Measurements from ENCODE around the gene PYHIN1. TPM values are rescaled to one million over a fixed set of nuclear protein-coding genes. Genes with fewer than 3 reads are reported as not detected.

Gene PYHIN1
- total RNA-seq = not detected

DNA sequence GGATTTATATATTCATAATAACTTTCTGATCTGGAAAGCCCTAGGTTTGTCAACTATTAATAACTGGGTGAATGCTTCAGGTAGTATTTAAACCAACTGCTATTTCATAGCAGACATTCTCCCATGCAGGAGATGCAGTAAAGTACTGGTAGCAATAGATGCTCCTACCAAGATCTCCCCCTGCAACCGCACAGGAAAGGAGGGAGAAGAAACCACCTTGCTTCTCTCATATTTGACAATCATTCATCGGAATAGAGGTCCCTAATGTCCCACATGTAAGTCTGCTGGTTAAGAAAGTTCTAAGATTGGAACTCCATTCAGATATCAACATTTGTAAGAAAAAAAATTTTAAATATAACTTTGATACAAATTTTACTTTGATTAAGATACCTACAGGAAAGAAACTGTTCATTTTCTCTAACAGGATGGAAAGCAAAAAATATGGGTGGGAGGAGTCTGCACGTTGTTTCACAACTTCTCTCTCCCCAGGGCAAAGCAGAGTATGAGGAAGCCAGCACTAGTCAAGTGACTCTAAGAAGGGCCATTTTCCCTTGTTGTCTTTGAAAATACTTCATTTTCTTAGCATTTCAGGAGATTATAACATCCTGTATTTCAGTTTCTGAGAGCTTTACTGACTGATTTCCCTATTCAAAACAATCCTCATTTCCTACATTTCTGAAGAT lies at the start of gene PYHIN1:
Gene PYHIN1, plus strand, starts transcription at position 498 of the 683 bp plus-strand sequence. CDS start 5,359 bp downstream, outside the sequence.
- peak within 1 kb of the TSS; percentile 42 for H3K27ac ChIP-seq (ENCODE audit: low read depth, low read length)
- no peak within 1 kb of the TSS for H3K4me3 ChIP-seq (ENCODE audit: low read length in 3 of 3)
- no peaks in the 10 kb centered on the region for H3K4me1 ChIP-seq (ENCODE audit: control insufficient read depth in 3 of 3, insufficient read depth in 3 of 3, low read length in 3 of 3)

DNA sequence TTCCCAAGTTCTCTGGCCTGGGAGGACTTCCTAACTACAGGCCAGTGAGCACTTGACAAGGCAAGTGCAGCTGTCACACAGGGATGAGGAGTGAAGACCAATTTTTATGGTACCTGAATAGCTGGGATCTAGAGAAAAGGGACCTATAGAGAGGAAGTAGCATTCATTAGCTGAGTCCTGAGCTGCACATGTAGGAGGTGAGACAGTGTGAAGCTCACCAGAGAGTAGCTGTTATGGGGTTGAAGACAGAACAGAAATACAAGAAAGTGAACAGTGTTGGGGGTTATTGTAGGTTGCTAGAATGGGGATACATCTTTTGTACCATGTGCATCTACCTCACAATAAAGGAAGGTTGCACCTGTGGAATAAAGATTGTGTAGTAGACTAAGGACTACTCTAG lies 37.7 kb upstream of the PYHIN1 start:
- Histone ChIP-seq H3K9ac (ENCODE audit: low read depth in 1 of 3, low read length in 3 of 3) (no peak overlapping the region), H3K4me1 (ENCODE audit: control insufficient read depth in 3 of 3, insufficient read depth in 3 of 3, low read length in 3 of 3) (no peaks in the 10 kb centered on the region), H3K27me3 (ENCODE audit: control insufficient read depth in 3 of 3, insufficient read depth in 3 of 3, low read length in 3 of 3) (no peaks in the 10 kb centered on the region), H3K36me3 (ENCODE audit: control insufficient read depth in 3 of 3, insufficient read depth in 3 of 3, low read length in 3 of 3) (no peaks in the 10 kb centered on the region), H3K9me3 (ENCODE audit: control insufficient read depth in 3 of 3, low read length in 3 of 3) (no peaks in the 10 kb centered on the region), H3K4me3 (ENCODE audit: low read length in 3 of 3) (no peak overlapping the region), H3K27ac (ENCODE audit: low read depth, low read length) (no peak overlapping the region)

More for the DNA sequence above, at the start of gene PYHIN1:
- Histone ChIP-seq H3K27me3 (ENCODE audit: control insufficient read depth in 3 of 3, insufficient read depth in 3 of 3, low read length in 3 of 3) (no peaks in the 10 kb centered on the region), H3K36me3 (ENCODE audit: control insufficient read depth in 3 of 3, insufficient read depth in 3 of 3, low read length in 3 of 3) (no peaks in the 10 kb centered on the region), H3K9me3 (ENCODE audit: control insufficient read depth in 3 of 3, low read length in 3 of 3) (peaks cover 0 to 2% (median 0%) of the 10 kb centered on the region in 3 donors), H3K9ac (ENCODE audit: low read depth in 1 of 3, low read length in 3 of 3) (no peak within 1 kb of the TSS)

DNA sequence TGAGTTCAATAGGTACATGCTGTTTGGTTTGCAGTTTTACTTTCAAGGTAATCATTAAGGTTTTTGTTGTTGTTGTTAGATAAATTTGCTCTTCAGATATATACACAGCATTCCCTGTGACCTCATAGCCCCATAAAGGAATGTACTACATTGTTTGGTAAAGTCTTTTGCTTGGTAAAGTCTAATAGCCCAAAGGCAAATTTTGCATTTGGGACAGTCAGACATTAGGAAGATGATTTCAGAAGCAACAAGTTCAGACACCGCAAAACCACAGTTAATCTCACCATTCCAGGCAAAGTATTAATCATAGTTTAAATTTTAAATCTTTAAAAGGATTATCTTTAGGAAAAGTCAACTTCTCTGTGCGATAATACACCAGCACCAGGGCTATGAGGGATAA lies 32.6 kb upstream of the PYHIN1 start:
- no peak overlapping the region for H3K27ac ChIP-seq (ENCODE audit: low read depth, low read length)
- H3K4me3 ChIP-seq (ENCODE audit: low read length in 3 of 3) = no peak overlapping the region
- H3K4me1 ChIP-seq (ENCODE audit: control insufficient read depth in 3 of 3, insufficient read depth in 3 of 3, low read length in 3 of 3) = no peaks in the 10 kb centered on the region
- no peaks in the 10 kb centered on the region for H3K9me3 ChIP-seq (ENCODE audit: control insufficient read depth in 3 of 3, low read length in 3 of 3)
- no peaks in the 10 kb centered on the region for H3K36me3 ChIP-seq (ENCODE audit: control insufficient read depth in 3 of 3, insufficient read depth in 3 of 3, low read length in 3 of 3)
- no peak overlapping the region for H3K9ac ChIP-seq (ENCODE audit: low read depth in 1 of 3, low read length in 3 of 3)
- no peaks in the 10 kb centered on the region for H3K27me3 ChIP-seq (ENCODE audit: control insufficient read depth in 3 of 3, insufficient read depth in 3 of 3, low read length in 3 of 3)

DNA sequence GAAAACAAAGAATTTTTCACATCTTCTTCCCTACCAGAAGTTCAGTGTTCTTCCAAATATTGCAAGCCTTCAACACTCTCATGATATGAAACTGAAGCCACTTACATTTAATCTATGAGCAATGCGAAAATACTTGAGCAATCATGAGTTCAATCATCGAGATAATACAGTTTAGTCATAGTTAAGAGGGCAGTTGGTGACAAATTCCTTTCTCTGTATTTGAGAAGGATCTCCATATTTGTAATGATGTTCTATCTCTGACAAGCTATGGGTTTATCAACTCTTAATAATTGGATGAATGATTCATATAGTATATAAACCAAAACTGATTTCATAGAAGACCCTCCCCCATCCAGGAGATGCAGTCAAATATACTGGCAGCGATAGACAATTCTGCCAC lies 29.7 kb upstream of the PYHIN1 start:
- Histone ChIP-seq H3K9me3 (ENCODE audit: control insufficient read depth in 3 of 3, low read length in 3 of 3) (no peaks in the 10 kb centered on the region), H3K27me3 (ENCODE audit: control insufficient read depth in 3 of 3, insufficient read depth in 3 of 3, low read length in 3 of 3) (no peaks in the 10 kb centered on the region), H3K4me3 (ENCODE audit: low read length in 3 of 3) (no peak overlapping the region), H3K4me1 (ENCODE audit: control insufficient read depth in 3 of 3, insufficient read depth in 3 of 3, low read length in 3 of 3) (no peaks in the 10 kb centered on the region), H3K36me3 (ENCODE audit: control insufficient read depth in 3 of 3, insufficient read depth in 3 of 3, low read length in 3 of 3) (no peaks in the 10 kb centered on the region), H3K27ac (ENCODE audit: low read depth, low read length) (no peak overlapping the region), H3K9ac (ENCODE audit: low read depth in 1 of 3, low read length in 3 of 3) (no peak overlapping the region)

DNA sequence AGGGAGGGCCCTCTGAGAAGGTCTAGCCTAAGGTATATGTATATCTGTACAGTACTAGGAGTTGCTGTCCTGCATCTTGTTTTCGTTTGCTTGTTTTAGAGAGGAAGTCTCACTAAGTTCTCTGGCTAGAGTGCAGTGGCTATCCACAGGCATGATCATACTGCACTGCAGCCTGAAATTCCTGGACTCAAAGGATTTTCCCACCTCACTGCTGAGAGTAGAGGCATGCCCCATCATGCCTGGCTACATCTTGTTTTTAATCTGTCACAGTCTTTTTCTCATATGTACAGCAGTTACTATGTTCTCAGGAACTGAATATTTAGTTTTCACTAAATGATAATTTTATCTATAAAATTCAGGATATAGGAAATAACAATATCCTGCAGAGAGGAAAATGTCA lies 15.3 kb upstream of the PYHIN1 start:
- H3K9ac ChIP-seq (ENCODE audit: low read depth in 1 of 3, low read length in 3 of 3) = no peak overlapping the region
- no peaks in the 10 kb centered on the region for H3K27me3 ChIP-seq (ENCODE audit: control insufficient read depth in 3 of 3, insufficient read depth in 3 of 3, low read length in 3 of 3)
- H3K27ac ChIP-seq (ENCODE audit: low read depth, low read length) = no peak overlapping the region
- H3K4me3 ChIP-seq (ENCODE audit: low read length in 3 of 3) = no peak overlapping the region
- no peaks in the 10 kb centered on the region for H3K4me1 ChIP-seq (ENCODE audit: control insufficient read depth in 3 of 3, insufficient read depth in 3 of 3, low read length in 3 of 3)
- peaks cover 0 to 2% (median 0%) of the 10 kb centered on the region in 3 donors for H3K9me3 ChIP-seq (ENCODE audit: control insufficient read depth in 3 of 3, low read length in 3 of 3)
- no peaks in the 10 kb centered on the region for H3K36me3 ChIP-seq (ENCODE audit: control insufficient read depth in 3 of 3, insufficient read depth in 3 of 3, low read length in 3 of 3)

DNA sequence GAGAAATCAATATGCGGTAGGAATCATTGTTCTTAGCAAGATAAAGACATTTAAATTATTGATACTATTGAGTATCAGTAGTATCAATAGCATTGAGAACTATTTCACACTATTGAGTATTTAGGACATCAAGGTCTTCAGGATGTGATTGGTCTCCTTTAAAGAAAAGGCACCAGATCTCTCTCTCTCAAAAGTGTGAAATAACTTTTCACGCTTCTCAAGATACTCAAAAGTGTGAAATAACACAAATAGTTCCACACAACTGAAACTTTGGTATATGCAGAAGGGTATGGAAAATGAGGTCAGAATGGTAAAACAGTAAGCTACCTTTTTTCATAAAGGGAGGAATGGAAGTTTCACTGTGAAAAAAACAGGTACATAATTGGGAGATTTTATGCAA lies 6.7 kb upstream of the PYHIN1 start:
- no peaks in the 10 kb centered on the region for H3K27me3 ChIP-seq (ENCODE audit: control insufficient read depth in 3 of 3, insufficient read depth in 3 of 3, low read length in 3 of 3)
- no peak overlapping the region for H3K27ac ChIP-seq (ENCODE audit: low read depth, low read length)
- H3K9me3 ChIP-seq (ENCODE audit: control insufficient read depth in 3 of 3, low read length in 3 of 3) = peaks cover 0 to 2% (median 2%) of the 10 kb centered on the region in 3 donors
- H3K9ac ChIP-seq (ENCODE audit: low read depth in 1 of 3, low read length in 3 of 3) = no peak overlapping the region
- H3K4me3 ChIP-seq (ENCODE audit: low read length in 3 of 3) = no peak overlapping the region
- no peaks in the 10 kb centered on the region for H3K36me3 ChIP-seq (ENCODE audit: control insufficient read depth in 3 of 3, insufficient read depth in 3 of 3, low read length in 3 of 3)
- H3K4me1 ChIP-seq (ENCODE audit: control insufficient read depth in 3 of 3, insufficient read depth in 3 of 3, low read length in 3 of 3) = no peaks in the 10 kb centered on the region

DNA sequence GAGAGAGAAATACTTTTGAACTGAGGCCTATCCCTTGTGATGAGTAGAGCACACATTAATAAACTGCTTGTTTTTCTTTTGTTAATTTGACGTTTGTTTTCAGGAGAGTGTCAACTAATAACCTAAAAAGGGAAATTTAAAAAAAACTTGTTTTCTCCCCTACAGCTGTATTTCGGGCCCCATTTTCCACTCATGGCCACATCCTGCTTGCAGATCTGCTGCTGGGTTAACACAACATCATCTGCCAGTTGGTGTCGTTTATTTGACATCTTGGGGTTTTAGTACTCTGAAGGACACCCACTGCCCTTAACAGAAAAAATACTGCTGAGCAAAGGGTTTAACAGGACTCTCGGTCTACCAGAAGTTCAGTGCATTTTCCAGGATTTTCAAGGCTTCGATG lies 848 bp upstream of the PYHIN1 start:
- H3K4me1 ChIP-seq (ENCODE audit: control insufficient read depth in 3 of 3, insufficient read depth in 3 of 3, low read length in 3 of 3) = no peaks in the 10 kb centered on the region
- H3K27me3 ChIP-seq (ENCODE audit: control insufficient read depth in 3 of 3, insufficient read depth in 3 of 3, low read length in 3 of 3) = no peaks in the 10 kb centered on the region
- no peak overlapping the region for H3K4me3 ChIP-seq (ENCODE audit: low read length in 3 of 3)
- H3K9ac ChIP-seq (ENCODE audit: low read depth in 1 of 3, low read length in 3 of 3) = no peak overlapping the region
- H3K27ac ChIP-seq (ENCODE audit: low read depth, low read length) = no peak overlapping the region
- H3K36me3 ChIP-seq (ENCODE audit: control insufficient read depth in 3 of 3, insufficient read depth in 3 of 3, low read length in 3 of 3) = no peaks in the 10 kb centered on the region
- H3K9me3 ChIP-seq (ENCODE audit: control insufficient read depth in 3 of 3, low read length in 3 of 3) = peaks cover 0 to 2% (median 0%) of the 10 kb centered on the region in 3 donors

DNA sequence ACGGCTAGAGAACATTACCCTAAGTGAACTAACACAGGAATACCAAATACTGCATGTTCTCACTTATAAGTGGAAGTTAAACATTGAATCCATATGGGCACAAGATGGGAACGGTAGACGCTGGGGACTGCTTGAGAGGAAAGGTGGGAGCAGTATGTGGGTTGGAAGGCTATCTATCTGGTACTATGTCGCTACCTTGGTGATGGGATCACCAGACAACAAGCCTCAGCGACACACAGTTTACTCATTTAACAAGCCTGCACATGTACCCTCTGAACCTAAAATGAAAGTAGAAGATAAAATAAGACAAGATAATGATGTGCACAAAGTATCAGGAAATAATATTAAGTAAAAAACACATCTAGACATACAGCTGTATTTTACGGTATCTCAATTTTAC lies 819 bp downstream of the PYHIN1 start:
- Histone ChIP-seq H3K36me3 (ENCODE audit: control insufficient read depth in 3 of 3, insufficient read depth in 3 of 3, low read length in 3 of 3) (no peaks in the 10 kb centered on the region), H3K9ac (ENCODE audit: low read depth in 1 of 3, low read length in 3 of 3) (no peak overlapping the region), H3K9me3 (ENCODE audit: control insufficient read depth in 3 of 3, low read length in 3 of 3) (peaks cover 0 to 1% (median 0%) of the 10 kb centered on the region in 3 donors), H3K4me1 (ENCODE audit: control insufficient read depth in 3 of 3, insufficient read depth in 3 of 3, low read length in 3 of 3) (no peaks in the 10 kb centered on the region), H3K4me3 (ENCODE audit: low read length in 3 of 3) (no peak overlapping the region), H3K27ac (ENCODE audit: low read depth, low read length) (no peak overlapping the region), H3K27me3 (ENCODE audit: control insufficient read depth in 3 of 3, insufficient read depth in 3 of 3, low read length in 3 of 3) (no peaks in the 10 kb centered on the region)

DNA sequence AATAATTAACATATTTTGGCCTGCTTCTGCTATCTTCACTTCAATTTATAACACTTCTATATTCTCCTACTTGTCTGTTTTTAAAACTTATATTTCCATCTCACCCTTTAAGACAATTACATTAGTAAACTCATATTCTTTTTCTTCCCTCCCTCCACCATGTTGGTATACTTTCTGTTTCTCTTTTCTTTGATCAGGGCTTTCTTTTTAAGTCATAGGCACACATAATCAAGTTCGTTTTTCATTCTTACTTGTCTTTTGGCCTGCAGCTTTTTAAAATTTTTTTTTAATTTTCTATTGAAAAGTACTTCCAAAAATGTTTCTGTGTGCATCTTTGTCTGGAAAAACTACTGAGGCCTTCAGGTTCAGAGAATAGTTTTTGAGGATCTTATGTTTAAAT lies 2.3 kb downstream of the PYHIN1 start:
- Histone ChIP-seq H3K27ac (ENCODE audit: low read depth, low read length) (no peak overlapping the region), H3K4me3 (ENCODE audit: low read length in 3 of 3) (no peak overlapping the region)

DNA sequence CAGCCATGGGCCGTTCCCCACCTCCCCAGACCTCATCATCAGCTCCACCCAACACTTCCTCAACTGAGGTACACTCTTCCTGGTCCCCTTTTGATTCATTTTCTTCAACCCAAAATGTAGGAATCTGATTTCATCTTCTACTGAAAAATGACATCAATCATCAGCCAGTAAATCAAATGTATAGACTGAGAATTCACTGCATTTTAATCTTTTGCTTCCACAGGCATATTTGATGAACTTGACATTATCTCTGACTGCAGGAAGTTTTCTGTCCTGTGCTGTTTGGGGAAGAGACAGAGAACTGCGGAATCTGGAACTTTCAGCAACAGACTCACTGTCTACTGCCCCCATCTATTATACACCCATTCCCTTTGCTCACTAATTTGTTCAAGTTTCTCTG lies 7.8 kb downstream of the PYHIN1 start:
- Histone ChIP-seq H3K27me3 (ENCODE audit: control insufficient read depth in 3 of 3, insufficient read depth in 3 of 3, low read length in 3 of 3) (no peaks in the 10 kb centered on the region), H3K4me3 (ENCODE audit: low read length in 3 of 3) (no peak overlapping the region), H3K27ac (ENCODE audit: low read depth, low read length) (no peak overlapping the region), H3K9me3 (ENCODE audit: control insufficient read depth in 3 of 3, low read length in 3 of 3) (no peaks in the 10 kb centered on the region), H3K9ac (ENCODE audit: low read depth in 1 of 3, low read length in 3 of 3) (no peak overlapping the region), H3K36me3 (ENCODE audit: control insufficient read depth in 3 of 3, insufficient read depth in 3 of 3, low read length in 3 of 3) (no peaks in the 10 kb centered on the region), H3K4me1 (ENCODE audit: control insufficient read depth in 3 of 3, insufficient read depth in 3 of 3, low read length in 3 of 3) (no peaks in the 10 kb centered on the region)

More for the DNA sequence above, 2.3 kb downstream of the PYHIN1 start:
- no peaks in the 10 kb centered on the region for H3K9me3 ChIP-seq (ENCODE audit: control insufficient read depth in 3 of 3, low read length in 3 of 3)
- H3K36me3 ChIP-seq (ENCODE audit: control insufficient read depth in 3 of 3, insufficient read depth in 3 of 3, low read length in 3 of 3) = no peaks in the 10 kb centered on the region
- no peaks in the 10 kb centered on the region for H3K27me3 ChIP-seq (ENCODE audit: control insufficient read depth in 3 of 3, insufficient read depth in 3 of 3, low read length in 3 of 3)
- no peak overlapping the region for H3K9ac ChIP-seq (ENCODE audit: low read depth in 1 of 3, low read length in 3 of 3)
- no peaks in the 10 kb centered on the region for H3K4me1 ChIP-seq (ENCODE audit: control insufficient read depth in 3 of 3, insufficient read depth in 3 of 3, low read length in 3 of 3)

Data from skeletal muscle tissue (tissue), 4 donors.